Activated CD4-positive, alpha-beta T cell treated with anti-CD3 and anti-CD28 coated beads, Interleukin-2, Interleukin-6, amounts not matched to agents 100 ng/mL and 50 ng/mL, durations not matched to agents 16 hours and 8 hours (primary cell): Measurements from ENCODE around the gene COL9A3.

ENCODE experiments used
- DNase-seq: peaks from one replicate; pipeline ENCODE4 v3.0.0-alpha.2; 2020

COL9A3 gene

DNA sequence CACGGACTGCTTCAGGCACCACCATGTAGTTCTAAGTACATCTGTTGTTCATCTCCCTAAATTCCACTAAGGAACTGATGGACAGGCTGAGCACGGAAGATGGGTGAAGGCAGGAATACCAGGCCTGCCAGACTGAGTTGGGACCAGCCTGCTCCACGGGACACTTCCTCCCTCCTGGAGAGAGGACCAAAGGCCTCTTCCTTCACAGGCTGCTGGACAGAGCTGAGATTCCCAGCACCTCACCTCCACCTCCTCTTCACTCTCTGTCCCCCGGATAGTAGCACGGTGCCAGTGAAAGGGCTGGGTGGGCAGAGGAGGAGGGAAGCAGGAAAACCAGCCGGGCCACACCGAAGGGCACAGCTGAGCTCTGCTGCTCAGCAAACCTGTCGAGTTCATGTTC is 67.7 kb downstream of the COL9A3 start:
- DNase-seq = no peak

DNA sequence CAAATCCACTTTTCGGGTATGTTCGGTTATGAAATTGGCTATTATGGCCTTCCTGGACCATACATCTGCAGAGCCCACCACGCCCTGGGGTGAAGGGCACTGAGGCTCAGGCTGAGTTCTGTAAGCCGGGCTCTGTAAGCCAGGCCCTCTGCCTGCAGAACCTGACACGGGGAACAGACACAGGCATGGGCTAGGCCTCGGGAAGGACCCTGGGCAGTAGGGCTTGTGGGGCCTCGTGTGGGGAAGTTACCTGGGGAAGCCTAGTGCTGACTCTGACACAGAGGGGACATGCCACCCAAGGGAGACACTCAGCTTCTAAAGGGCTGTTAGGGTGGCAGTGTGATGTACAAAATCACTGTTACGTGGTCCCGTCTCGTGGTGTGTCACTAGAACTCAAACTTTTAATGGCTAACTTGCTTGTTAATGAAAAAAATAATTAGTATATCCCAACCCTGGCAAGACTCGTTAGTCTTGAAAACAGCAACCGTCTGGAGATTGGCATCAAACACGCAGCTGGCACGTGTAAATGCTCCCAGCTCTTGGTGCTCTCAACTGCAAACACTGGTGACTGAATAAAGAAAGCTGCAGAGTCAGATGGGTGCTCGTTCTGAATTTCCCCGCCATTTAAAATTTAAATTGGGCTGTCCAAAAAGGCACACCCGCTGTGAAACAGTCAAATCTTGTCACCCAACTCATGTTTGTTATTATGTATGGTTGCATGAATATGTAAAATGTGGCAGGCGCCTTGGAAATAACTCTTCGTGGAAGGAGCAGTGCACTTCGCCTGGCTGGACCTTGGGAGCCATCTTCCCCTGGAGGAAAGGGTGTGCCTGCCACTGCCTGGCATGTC is 68.4 kb downstream of the COL9A3 start:
- no peak for DNase-seq

DNA sequence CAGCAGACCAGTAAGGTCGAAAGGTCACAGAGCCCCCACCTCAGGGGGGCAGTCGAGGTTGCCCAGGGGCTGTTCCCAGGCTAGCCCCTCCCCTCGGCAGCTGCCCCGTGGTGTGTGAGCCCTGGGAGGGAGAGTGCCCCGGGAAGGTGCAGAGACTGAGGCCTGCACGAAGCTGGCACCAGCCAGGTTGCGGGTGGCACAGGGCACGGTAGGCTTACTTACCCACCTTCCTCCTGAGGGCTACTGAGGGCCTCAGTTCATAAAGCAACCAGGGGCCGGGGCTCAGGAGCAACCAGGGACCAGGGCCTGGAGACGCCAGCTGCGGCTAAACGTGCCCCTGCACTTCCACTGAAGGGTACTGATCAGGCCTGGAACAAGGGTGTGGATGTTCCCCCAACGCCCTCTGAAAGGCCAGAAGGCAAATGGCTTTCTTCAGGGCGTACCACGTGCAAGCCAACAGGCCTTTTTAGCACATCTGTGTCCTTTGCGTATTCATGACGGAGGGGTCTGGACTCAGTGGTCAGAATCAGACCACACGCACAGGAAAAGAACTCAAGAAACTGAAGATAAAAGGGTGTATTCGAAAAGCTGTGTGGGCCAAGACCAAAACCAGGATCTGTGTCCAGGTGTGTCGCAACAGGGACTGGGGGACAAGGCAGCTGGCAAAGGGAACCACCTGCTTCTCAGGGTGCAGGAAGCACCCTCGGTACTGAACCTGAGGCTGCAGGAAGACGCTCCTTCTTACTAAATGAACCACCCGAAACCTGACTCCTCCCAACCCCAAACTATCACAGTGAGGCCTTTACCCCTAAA is 69.3 kb downstream of the COL9A3 start:
- no peak for DNase-seq

DNA sequence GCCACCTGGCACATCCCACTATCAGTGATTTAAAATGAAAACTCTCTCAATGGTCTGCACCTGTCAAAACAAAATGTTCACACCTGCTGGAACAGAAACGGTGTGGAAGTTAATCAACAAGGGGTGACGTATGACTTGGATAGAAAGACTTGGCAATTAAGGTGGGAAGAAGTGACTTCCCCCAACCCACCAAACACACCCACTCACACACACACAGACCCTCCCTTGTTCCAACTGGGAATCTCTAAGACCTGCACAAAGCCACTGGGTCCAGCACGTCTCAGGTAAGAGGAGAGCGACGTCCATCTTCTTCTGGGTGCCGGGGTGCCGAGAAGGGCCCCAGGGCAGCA is 69.8 kb downstream of the COL9A3 start:
- no peak for DNase-seq

DNA sequence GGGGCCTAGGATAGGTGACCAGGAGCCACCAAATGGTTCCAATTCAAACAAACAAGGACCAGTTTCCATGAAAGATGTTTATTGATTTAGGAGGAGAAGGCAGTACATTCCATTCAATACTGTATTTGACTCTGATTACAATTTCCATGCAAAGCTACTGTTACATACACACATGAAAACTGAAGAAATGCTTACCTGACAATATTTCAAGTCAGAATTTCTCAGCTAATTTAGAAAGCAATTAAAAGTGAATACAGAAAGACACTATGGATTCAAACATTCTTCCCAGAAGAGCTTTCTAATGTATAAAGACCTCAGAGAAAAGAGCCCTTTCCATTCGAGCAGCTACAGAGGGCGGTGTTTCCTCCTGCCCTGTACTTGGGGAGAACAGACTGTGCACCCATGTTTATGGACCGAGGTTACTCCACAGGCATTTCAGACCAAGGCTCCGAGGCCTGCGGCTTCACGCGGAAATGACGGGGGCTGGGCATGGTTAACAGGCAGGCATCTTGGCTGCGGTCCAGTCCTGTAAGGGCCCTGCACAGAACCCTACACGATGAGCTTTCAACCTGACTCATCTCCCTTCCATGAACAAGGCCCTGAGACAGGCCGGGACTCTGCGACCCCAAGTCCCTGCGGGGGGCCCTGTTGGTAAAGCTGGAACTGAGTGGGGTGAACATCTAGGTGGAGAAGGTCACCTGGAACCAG is 70.5 kb downstream of the COL9A3 start:
- peak; percentile 27 for DNase-seq

DNA sequence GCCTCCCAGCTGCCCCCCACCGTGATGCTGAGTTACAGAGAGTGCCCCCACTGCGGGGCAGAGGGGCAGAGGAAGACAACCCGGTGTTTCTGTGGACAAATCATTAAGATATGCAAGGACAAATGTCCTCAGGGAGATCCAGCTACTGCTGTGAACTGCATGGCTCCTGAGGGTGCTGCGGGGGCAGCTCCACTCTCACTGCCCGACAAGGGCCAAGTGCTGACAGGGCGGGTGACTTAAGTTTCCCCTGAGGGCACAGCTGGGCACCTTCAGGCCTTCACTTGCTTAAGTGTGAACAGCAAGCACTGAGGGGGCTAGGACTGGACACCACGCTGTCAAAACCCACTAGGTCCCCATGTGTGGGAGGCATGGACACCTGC is 71.0 kb downstream of the COL9A3 start:
- DNase-seq = no peak

DNA sequence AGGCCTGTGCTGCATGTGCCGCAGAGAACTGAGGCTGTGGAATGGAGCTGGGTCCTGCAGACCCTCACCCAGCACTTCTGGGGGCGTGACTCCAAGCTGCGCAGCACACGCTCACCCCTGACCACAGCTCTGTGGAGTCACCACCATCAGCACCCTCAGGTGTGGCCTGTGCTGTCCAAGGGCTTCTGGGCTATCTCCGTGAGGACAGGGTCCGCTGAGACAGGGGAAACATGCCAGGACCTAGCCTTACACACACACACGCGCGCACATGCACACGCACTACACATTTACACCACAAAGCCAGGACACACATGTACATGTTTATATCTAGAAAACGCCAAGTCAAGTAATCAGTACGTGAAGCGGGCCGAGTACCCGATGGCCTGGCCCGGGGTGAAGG is 71.6 kb downstream of the COL9A3 start:
- no peak for DNase-seq

DNA sequence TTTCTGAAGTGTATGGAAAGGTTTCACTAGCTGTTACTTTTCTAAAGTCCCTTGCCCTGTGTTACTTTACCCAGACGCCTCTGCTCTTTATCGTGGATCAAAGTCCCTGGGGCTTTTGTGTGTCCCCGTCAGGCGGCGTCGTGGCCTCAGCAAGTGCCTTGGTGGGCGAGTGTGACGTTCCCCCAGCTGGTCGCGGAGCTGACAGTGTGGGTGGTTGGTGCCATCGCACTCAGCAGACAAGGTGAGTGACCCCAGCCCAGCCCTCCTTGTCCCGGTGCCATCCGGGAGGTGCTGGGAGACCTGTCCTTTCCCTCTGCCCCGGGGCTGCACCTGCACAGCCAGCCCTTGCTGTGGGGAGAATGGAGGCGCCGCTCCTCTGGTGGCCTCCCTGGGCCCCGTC is 72.1 kb downstream of the COL9A3 start:
- DNase-seq = no peak

DNA sequence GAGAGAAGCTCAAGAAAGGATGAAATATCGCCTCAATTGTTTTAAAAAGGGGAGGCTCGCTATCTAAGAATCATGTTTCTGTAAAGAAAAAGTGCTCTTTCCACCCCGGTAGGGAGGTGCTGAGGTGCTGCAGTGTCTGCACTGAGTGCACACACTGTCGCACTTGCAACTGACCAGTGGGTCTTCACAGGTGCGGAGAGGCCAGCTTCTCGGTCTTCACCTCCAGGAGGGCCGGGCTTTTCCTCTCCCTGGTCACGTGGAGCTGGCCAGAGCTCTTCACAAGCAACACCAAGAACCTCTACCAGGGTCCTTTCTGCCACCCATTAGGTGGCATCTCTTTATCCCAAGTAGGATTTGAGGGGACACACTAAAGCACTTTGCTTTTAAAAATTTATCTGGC is 72.6 kb downstream of the COL9A3 start:
- DNase-seq = no peak

DNA sequence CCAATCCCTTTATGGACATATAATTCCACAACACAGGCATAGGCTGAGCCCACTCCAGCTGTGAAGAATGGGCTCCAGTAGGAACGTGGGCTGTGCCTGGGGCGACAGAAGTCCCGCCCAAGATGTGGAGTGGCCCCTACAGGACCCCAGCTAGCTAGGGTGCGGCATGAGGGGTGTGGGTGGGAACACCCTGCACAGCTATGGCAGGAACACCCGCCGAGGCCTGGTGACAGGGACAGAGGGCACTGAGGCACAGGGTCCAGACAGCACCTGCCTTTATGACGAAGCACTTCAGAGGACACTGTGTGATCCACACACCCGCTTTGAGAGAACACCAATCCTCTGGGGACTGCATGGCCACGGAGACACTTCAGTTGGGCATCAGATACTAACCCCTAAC is 73.0 kb downstream of the COL9A3 start:
- DNase-seq = no peak

DNA sequence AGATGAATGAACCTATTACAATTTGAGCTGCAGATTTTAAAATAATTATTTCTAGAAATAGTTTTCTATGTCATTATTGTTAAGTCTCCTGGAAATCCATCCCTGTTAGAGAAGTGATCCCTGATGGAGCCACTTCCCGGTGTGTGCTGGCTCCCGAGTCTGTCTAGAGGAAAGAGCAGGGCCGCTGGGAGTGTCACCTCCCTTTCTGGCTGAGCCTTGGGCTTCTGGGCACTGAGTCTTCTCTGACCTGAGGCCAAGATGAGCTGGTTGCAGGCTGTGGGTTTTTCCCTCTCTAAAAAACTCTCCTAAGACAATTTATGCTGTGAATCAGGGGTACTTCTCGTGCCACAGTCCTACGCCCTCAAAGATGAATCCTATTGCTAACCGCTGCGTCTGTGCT is 73.6 kb downstream of the COL9A3 start:
- no peak for DNase-seq
